ENCODE results near the gene USP24.
"Not testable (repeated sequence)": the region's sequence is repeated elsewhere in the genome, so short reads cannot be mapped to it uniquely, and the experiment has no call there.

USP24 gene

DNA sequence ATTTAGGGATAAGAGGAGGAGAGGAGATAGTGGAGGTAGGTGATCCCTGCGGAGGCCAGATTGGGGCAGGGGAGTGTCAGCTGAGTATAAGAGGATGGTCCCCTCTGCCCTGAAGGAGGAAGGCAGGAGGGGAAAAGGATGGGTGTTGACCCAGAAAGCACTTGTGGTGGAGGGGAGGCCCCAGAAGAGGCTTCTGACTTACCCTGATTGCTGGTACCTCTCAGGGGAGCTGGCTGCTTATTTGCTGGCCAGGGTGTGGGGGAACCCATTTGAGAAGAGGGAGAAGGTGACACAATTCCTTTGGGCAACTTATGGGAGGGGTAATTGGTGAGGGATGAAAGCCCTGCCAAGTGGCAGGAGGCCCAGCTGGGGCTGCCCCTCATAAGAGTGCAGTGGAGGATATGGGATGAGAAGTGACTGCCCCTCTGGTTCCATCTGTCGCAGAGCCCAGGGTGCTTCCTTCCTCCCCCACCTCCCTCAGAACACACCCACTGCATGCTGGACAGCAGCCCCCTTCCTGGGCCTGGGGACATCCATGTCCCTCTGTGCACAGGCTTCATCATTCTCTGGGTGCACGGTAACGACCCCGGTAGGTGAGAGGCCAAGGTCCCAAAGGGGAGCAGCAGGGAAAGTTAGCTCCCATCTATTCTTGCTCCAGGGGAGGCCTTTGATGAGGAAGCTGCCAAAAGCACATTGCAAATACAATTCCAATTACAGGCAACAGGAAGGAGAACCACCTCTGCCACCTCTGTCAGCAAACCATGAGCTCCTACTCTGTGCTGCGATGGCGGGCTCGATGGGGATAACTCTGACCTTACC is 177.2 kb downstream of the USP24 start:
- TF ChIP-seq CTCF (IDR thresholded peaks at IDR 0.05; ENCODE audit: low read depth, low read length): no peak
- no peak for DNase-seq (ENCODE audit: extremely low read depth, low read depth)

GRCh38 chr1:55035904-55036303 is 179.3 kb downstream of the USP24 start:
- TF ChIP-seq CTCF (IDR thresholded peaks at IDR 0.05; ENCODE audit: low read depth, low read length): no peak
- no peak for DNase-seq (ENCODE audit: extremely low read depth, low read depth)

DNA sequence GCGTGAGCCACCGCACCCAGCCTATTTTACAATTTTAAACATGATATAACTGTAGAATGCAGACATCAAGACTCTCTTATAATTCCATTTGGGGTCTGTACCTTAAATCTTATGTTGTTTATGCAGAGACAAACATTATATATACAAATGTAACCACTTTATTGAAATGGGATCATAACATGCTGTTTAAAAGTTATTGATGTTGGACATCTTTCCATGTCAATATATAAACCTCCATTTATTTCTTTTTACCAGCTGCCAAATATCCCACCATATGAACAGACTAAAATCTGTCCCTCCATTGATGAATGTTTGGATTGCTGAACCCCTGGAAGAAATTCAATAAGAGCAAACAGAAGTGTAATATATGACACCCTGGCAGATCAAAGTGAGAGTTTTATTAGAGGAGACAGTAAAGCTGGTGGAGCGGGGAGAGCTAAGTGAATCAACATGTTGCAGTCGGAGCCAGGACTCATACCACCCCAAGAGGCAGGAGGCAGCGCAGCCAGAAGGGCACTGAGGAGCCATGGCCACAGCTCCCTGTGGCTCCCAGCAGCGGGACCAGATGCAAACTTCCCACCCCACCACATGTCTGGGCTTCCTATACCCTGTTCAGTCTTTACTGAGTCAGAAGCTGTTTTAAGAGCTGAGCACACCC is 180.6 kb downstream of the USP24 start:
- TF ChIP-seq CTCF (IDR thresholded peaks at IDR 0.05; ENCODE audit: low read depth, low read length): no peak

GRCh38 chr1:55033265-55033614 is 181.9 kb downstream of the USP24 start:
- no peak for TF ChIP-seq CTCF (IDR thresholded peaks at IDR 0.05; ENCODE audit: low read depth, low read length)
- no peak for DNase-seq (ENCODE audit: extremely low read depth, low read depth)

More for the DNA sequence above, 180.6 kb downstream of the USP24 start:
- DNase-seq (ENCODE audit: extremely low read depth, low read depth): no peak

GRCh38 chr1:55031098-55031497 is 184.1 kb downstream of the USP24 start:
- not testable (repeated sequence) for DNase-seq (ENCODE audit: extremely low read depth, low read depth)

- not testable (repeated sequence) for DNase-seq (ENCODE audit: extremely low read depth, low read depth)
Observed at GRCh38 chr1:55026682-55027081, 188.5 kb downstream of the USP24 start.

DNA sequence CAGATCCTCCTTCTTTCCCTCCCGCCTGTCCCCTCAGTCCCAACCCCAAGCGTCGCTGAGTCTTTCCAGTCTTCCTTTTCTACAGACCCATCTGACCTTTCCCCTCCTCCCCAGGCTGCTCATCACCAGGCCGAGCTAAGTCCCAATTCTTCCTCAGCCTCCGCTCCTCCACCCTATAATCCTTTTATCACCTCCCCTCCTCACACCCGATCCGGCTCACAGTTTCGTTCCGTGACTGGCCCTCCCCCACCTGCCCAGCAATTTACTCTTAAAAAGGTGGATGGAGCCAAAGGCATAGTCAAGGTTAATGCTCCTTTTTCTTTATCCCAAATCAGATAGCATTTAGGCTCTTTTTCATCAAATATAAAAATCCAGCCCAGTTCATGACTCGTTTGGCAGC is 191.0 kb downstream of the USP24 start:
- DNase-seq (ENCODE audit: extremely low read depth, low read depth): not testable (repeated sequence)

DNA sequence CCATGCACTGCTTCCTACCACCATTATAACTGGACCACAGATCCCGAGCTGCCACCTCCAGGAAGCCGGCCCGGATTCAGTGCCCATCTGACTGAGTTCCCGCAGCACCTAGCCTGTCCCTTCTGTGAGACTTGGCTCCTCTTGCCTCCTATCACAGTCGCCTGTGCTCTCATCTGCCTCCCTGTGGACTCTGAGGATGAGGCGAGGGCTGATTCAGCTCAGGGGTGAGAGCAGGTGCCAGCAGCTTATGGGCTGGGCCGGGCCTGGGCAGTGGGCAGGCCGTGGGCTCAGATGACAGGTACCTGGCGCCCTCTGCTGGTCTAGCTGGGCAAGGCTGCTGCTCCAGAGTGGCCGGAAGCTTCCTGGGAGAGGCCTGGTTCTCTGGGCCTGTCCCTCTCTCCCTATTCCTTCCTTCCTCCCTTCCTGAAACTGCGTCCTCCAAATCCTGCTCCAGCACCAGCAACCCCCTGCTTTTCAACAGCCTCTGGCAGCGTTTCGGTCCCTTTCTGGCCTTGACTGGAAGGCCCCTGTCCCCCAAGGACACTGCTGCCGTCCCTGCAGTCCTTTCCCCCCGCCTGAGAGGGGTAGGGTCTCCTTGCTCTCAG is 193.1 kb downstream of the USP24 start:
- peak; percentile 95 for TF ChIP-seq CTCF (IDR thresholded peaks at IDR 0.05; ENCODE audit: low read depth, low read length)
- DNase-seq (ENCODE audit: extremely low read depth, low read depth): peak; percentile 73

GRCh38 chr1:55018395-55018794 is 196.8 kb downstream of the USP24 start:
- no peak for DNase-seq (ENCODE audit: extremely low read depth, low read depth)
- no peak for TF ChIP-seq CTCF (IDR thresholded peaks at IDR 0.05; ENCODE audit: low read depth, low read length)
